K562 (cell line): ENCODE data around the gene DAGLA. TPM values are rescaled to one million over a fixed set of nuclear protein-coding genes. Genes with fewer than 3 reads are reported as not detected.

Experiments used
- FOXP4 ChIP-seq: sonication (generic); formaldehyde crosslinking; IDR thresholded peaks from 2 replicates; pipeline ENCODE4 v1.8.0; 2022; ENCODE audit warnings: mild to moderate bottlenecking, missing genetic modification reagents, borderline replicate concordance
- GATA2 ChIP-seq: sonication (generic); formaldehyde crosslinking; IDR thresholded peaks from 2 replicates; pipeline ENCODE4 v1.4.0; 2020; ENCODE audit warnings: mild to moderate bottlenecking, missing genetic modification reagents
- HDAC2 ChIP-seq: fragments of 450-650 bp; IDR thresholded peaks from 2 replicates; pipeline ENCODE4 v1.6.1; 2016; ENCODE audit warnings: mild to moderate bottlenecking
- IRF9 ChIP-seq: fragments of 450-650 bp; IDR thresholded peaks from 2 replicates; pipeline ENCODE4 v1.6.1; 2016; ENCODE audit warnings: missing biosample characterization, missing genetic modification characterization
- NBN ChIP-seq: fragments of 450-650 bp; IDR thresholded peaks from 2 replicates; pipeline ENCODE4 v1.6.1; 2016; ENCODE audit warnings: low read depth, mild to moderate bottlenecking
- NONO ChIP-seq, 2 experiments: fragments of 200-400 bp in 1 of 2; fragments of 450-650 bp in 1 of 2; formaldehyde crosslinking in 1 of 2; IDR thresholded peaks; 2 replicates each; pipeline ENCODE4 v1.6.1; 2017; ENCODE audit warnings: low read depth in 2 of 2, mild to moderate bottlenecking in 2 of 2, moderate library complexity in 2 of 2, low read length in 1 of 2
- POLR2H ChIP-seq: IDR thresholded peaks from 2 replicates; pipeline ENCODE4 v1.6.1; 2016; ENCODE audit warnings: missing genetic modification characterization, low read depth, mild to moderate bottlenecking, control low read depth, missing compliant biosample characterization, moderate library complexity
- PRDM10 ChIP-seq: fragments of 450-650 bp; IDR thresholded peaks from 2 replicates; pipeline ENCODE4 v1.6.1; 2018; ENCODE audit not compliant: partially characterized antibody
- RAD51 ChIP-seq: fragments of 450-650 bp; IDR thresholded peaks from 2 replicates; pipeline ENCODE4 v1.7.1; 2016; ENCODE audit warnings: low read depth, mild to moderate bottlenecking, borderline replicate concordance
- RBM25 ChIP-seq: fragments of 200-400 bp; formaldehyde crosslinking; IDR thresholded peaks from 2 replicates; pipeline ENCODE4 v1.6.1; 2018; ENCODE audit warnings: low read length, low read depth, moderate library complexity; ENCODE audit not compliant: severe bottlenecking
- RNF2 ChIP-seq: sonication (generic); IDR thresholded peaks from 2 replicates; pipeline ENCODE4 v1.6.1; 2016
- SMARCA4 ChIP-seq: fragments of 450-650 bp; IDR thresholded peaks from 2 replicates; pipeline ENCODE4 v1.6.1; 2016
- SMC3 ChIP-seq: conservative IDR thresholded peaks from 2 replicates; pipeline ENCODE4 v1.6.1; 2011; ENCODE audit warnings: low read depth, low read length, improper control_type of control experiment; ENCODE audit not compliant: insufficient read depth
- STAG1 ChIP-seq: sonication (generic); formaldehyde crosslinking; IDR thresholded peaks from 2 replicates; pipeline ENCODE4 v1.5.0; 2020; ENCODE audit warnings: missing genetic modification reagents, borderline replicate concordance
- STAT5B ChIP-seq: fragments of 250-450 bp; sonication (Bioruptor Pico); IDR thresholded peaks from 2 replicates; pipeline ENCODE4 v1.8.0; 2021; ENCODE audit warnings: mild to moderate bottlenecking, inconsistent platforms
- TBP ChIP-seq: optimal IDR thresholded peaks from 2 replicates; pipeline ENCODE3; 2011; ENCODE audit warnings: low read depth, low read length, improper control_type of control experiment
- TCF3 ChIP-seq: sonication (generic); formaldehyde crosslinking; IDR thresholded peaks from 2 replicates; pipeline ENCODE4 v1.4.0; 2020; ENCODE audit warnings: mild to moderate bottlenecking, missing genetic modification reagents
- ZNF133 ChIP-seq: fragments of 250-450 bp; sonication (Bioruptor Pico); IDR thresholded peaks from 2 replicates; pipeline ENCODE4 v1.4.0; 2020; ENCODE audit warnings: mild to moderate bottlenecking
- ZNF197 ChIP-seq: fragments of 200-800 bp; sonication (Bioruptor generic); IDR thresholded peaks from 2 replicates; pipeline ENCODE4 v1.6.1; 2016; ENCODE audit warnings: low read depth, missing genetic modification characterization, missing compliant biosample characterization
- ZNF347 ChIP-seq: fragments of 450-650 bp; formaldehyde crosslinking; IDR thresholded peaks from 2 replicates; pipeline ENCODE4 v1.4.0; 2020; ENCODE audit warnings: low read depth, mild to moderate bottlenecking, moderate library complexity
- ZNF384 ChIP-seq: IDR thresholded peaks from 2 replicates; pipeline ENCODE4 v1.6.1; 2012; ENCODE audit warnings: low read depth, low read length, improper control_type of control experiment
- ZNF589 ChIP-seq: fragments of 200-800 bp; sonication (Bioruptor generic); IDR thresholded peaks from 2 replicates; pipeline ENCODE4 v1.6.1; 2016; ENCODE audit warnings: low read depth, missing genetic modification characterization, missing compliant biosample characterization
- ZNF717 ChIP-seq: fragments of 250-450 bp; sonication (Bioruptor Pico); IDR thresholded peaks from 2 replicates; pipeline ENCODE4 v1.5.0; 2021
- polyA plus RNA-seq, 8 experiments: library from polyadenylated mRNA; depleted of rRNA in 4 of 8; stranded (reverse) in 5 of 8; unstranded in 3 of 8; fragments of >200 nt; fragmentation: Nextera tagmentation in 2 of 8; fragmentation: Illumina TruSeq in 1 of 8; extraction: Ambion mirVana in 2 of 8; extraction: Trizol in 1 of 8; gene quantifications; 2 replicates each; pipeline versions ENCODE4 v1.2.1 to v1.2.3, GENCODE V29; 2011 to 2014; ENCODE audit warnings: inconsistent platforms in 1 of 8, missing spikeins in 1 of 8
- total RNA-seq, 7 experiments: library from RNA; depleted of rRNA in 6 of 7; stranded (reverse); fragments of >200 nt in 6 of 7; fragmentation: Illumina TruSeq in 2 of 7; extraction: Trizol in 2 of 7; gene quantifications; 2 replicates each; pipeline versions ENCODE4 v1.2.1 to v1.2.3, GENCODE V29; 2011 to 2021; ENCODE audit warnings: low replicate concordance in 1 of 7

DAGLA gene
- total and polyA plus RNA-seq, 9 of the 15 experiments (the other 6 are each of a cell fraction or from before 2014, with no cell fraction given), result 0.03 to 0.16 (median 0.04) TPM; not detected in 4

- no peak for TF ChIP-seq PRDM10
- TF ChIP-seq ZNF133 (CRISPR knock-in tag), result no peak
- no peak for TF ChIP-seq GATA2 (CRISPR knock-in tag)
- no peak for TF ChIP-seq ZNF589 (CRISPR knock-in tag)
- 0 out of 2 replicates have a peak, but pooled peaks have one; percentile 72 for TF ChIP-seq FOXP4 (CRISPR knock-in tag)
- no peak for TF ChIP-seq POLR2H (tag)
- TF ChIP-seq SMC3, result peak; percentile 91
- TF ChIP-seq NONO (IDR thresholded peaks at IDR 0.05; ENCODE audit: low read depth in 2 of 2, low read length in 1 of 2), result no peak
- no peak for TF ChIP-seq SMARCA4
- no peak for TF ChIP-seq RBM25
- no peak for TF ChIP-seq ZNF347 (CRISPR knock-in tag)
- TF ChIP-seq STAG1 (CRISPR knock-in tag), result peak; percentile 76
- TF ChIP-seq ZNF197 (CRISPR knock-in tag), result no peak
- TF ChIP-seq NBN, result no peak
- 0 out of 2 replicates have a peak, but pooled peaks have one; percentile 17 for TF ChIP-seq TCF3 (CRISPR knock-in tag)
- TF ChIP-seq IRF9 (tag), result no peak
- 0 out of 2 replicates have a peak, but pooled peaks have one; percentile 31 for TF ChIP-seq HDAC2
- peak; percentile 97 for TF ChIP-seq RAD51
- peak; percentile 40 for TF ChIP-seq TBP
- no peak for TF ChIP-seq STAT5B (CRISPR knock-in tag)
- TF ChIP-seq ZNF717, result no peak
- no peak for TF ChIP-seq ZNF384
- TF ChIP-seq RNF2, result no peak
These were observed 53.2 kb downstream of the DAGLA start (continued) for GRCh38 chr11:61733120-61733978.
